Articular chondrocyte of knee joint (primary cell): Measurements from ENCODE around the gene LDB2. TPM values are rescaled to one million over a fixed set of nuclear protein-coding genes. Genes with fewer than 3 reads are reported as not detected.

Source experiments
- total RNA-seq: library from RNA; depleted of rRNA; stranded (reverse); fragments of >200 nt; gene quantifications from 2 replicates; pipeline ENCODE4 v1.2.3, GENCODE V29; 2012

The LDB2 gene
- 3.9 and 5.9 TPM in 2 replicates for total RNA-seq

GRCh38 chr4:16897991-16898827, at the start of gene LDB2:
TSS of gene LDB2 (minus strand) at chr4:16898645.

